Cardiac atrium fibroblast (primary cell): ENCODE data around the gene CADM1. TPM values are rescaled to one million over a fixed set of nuclear protein-coding genes. Genes with fewer than 3 reads are reported as not detected.

Experiments
- total RNA-seq: library from RNA; depleted of rRNA; stranded (reverse); fragments of >200 nt; gene quantifications from 2 replicates; pipeline ENCODE4 v1.2.3, GENCODE V29; 2015

The CADM1 gene
- 0.16 and 1.3 TPM in 2 replicates for total RNA-seq

GRCh38 chr11:115504276-115505158 is at the start of gene CADM1:
Gene CADM1, minus strand, starts transcription at chr11:115504415.

